Inflammatory macrophage treated with lipopolysaccharide for 4 hours (primary cell): Measurements from ENCODE around the gene FMO5.
"Not testable (repeated sequence)": the region's sequence is repeated elsewhere in the genome, so short reads cannot be mapped to it uniquely, and the experiment has no call there.

Experiments used
- DNase-seq: peaks from one replicate; pipeline ENCODE4 v3.0.0-alpha.2; 2020

The FMO5 gene

DNA sequence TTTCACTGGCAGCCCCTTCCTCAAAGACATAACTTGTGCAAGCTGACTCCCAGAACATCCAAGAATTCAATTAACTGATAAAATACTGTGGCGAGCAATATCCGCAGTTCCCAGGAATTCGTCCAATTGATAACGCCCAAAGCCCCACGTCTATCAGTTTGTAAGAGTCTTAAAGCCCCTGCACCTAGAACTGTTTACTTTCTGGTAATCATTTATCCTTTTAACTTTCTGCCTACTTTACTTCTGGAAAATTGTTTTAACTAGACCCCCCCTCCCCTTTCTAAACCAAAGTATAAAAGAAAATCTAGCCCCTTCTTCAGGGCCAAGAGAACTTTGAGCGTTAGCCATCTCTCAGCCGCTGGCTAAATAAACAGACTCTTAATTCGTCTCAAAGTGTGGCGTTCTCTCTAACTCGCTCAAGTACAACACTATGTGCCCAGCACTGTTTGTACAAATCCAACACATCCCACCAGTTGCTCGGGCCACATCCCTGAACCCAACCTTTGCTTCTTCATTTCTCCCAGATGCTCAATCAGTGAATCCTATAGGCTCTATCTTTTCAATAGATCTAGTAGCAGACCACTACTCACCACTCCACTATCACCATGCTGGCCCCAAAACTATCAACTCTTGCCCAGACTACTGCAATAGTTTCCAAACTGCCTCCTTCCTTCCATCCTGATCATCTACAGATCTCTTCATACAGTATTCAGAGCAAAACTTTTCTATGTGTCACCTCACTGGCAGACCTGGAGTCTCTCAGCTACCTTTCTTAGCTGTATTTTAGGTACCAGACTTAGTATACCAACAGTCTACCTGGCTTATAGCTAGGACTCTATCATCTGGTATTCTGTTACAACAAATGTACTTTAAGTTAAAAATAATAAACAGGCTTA, 14.0 kb upstream of the FMO5 start:
- DNase-seq = no peak

DNA sequence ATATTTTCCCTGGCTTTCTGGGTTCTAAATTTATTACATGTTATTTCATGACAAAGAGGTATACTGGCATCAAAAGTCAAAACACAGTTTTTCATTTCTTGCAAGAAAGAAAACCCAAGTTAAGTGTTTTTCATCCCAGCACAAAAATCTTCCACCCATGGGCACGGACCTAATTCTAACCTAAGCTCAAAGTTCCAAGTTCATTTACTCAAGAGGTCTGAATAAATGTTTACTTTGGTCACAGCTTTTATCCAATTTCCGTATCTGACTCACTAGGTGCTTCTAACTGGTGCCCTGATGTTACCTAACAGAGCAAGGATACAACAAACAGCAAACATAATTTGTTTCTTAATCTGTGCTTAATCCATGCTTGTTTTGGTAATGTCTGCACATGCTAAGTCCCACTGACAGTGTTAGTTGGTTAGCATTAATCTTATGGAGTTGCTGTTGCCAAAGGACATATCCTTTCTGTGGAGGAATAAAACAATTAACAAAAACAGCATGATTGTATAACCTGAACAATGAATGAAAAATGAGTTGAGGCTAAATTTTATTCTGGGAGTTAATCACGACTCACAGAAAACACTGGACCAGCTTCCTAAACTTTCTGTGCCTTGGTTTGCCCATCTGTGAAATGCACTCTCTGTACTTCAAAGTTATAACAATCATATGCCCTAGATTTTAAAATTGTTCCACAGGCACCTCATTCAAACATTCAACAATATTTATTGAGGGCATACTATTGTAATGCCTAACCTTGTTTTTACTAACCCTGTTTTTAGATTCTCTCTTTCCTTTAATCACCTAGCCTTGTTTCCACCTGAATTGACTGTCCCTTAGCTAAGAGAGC, 13.1 kb upstream of the FMO5 start:
- no peak for DNase-seq

DNA sequence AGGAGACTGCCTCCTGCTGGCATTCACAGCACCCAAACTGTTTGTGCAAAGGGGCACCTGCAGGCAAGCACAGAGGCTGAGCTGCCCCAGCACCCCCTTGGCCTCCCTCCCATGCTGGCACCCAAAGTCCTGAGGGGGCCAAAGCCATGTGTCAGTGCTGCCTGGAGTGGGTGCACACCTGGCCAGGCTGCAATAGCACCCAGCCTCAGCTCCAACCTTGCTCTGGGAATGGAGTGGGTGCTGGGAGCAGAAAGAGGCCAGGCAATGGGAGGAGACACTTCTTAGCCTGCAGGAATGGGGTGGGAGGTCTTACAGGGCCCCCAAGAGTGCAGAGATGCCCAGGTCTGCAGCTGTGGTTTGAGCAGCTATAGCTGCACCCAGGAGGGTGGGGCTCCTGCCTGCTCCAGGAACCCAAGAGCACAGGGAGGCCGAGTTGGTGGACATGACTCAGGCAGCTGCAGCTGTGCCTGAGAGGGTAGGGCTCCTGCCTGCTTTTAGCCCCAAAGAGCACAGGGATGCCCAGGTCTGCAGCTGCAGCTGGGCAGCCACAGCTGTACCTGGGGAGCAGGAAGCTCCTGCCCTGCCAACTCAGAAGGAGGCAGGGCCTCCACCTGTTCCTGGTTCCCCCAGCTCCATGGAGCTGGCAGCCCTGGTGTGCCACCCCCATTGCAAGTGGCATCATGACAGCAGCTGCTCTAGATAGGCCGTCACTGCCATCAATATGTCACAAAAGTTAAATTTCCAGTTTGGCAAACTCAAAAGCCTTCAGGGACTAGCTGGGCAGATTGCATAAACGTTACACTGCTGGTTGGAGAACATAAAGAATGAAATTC, 12.0 kb upstream of the FMO5 start:
- DNase-seq = no peak

DNA sequence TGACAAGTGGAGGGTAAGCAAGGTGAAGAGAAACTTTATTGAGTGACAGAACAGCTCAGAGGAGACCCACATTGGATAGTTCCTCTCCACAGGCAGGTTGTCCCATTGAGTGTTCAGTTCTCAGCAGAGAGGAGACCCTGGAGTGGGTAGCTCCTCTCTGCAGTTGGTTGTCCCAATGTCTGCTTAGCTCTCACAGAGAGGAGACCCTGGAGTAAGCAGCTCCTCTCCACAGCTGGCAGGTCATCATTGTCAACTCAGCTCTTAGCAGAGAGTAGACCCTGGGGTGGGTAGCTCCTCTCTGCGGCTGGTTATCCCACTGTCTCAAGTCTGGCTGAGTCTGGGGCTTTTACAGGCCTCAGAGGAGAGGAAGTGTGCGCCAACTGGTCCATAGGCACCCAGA, 11.3 kb upstream of the FMO5 start:
- DNase-seq = no peak

DNA sequence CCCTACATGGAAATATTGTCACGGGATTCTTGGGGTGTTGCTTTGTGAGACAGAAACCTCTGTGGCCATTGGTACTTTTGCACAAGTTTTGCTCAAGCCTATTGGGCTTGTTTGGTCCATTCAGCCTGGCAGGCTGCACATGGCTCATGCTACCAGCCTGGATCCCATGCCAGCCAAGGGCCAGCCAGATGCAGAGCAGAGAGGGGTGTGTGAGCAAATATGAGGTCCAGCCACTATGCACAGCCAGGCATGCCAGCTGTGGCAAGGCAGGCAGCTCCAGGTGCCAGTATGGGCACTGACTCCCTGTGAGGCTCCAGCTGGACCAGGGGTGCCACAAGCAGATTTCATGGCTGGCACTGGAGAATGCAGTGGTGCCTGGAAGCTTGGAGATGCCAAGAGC, 10.7 kb upstream of the FMO5 start:
- no peak for DNase-seq

DNA sequence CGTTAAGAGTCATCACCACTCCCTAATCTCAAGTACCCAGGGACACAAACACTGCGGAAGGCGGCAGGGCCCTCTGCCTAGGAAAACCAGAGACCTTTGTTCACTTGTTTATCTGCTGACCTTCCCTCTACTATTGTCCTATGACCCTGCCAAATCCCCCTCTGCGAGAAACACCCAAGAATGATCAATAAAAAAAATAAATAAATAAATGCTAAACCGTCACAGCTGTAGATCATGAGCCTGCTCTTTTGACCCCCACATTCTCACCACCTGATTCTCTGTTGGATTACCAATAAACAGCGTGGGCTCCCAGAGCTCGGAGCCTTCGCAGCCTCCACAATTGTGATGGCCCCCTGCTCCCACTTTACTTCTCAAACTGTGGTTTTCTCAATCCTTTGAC, 8.8 kb upstream of the FMO5 start:
- not testable (repeated sequence) for DNase-seq

DNA sequence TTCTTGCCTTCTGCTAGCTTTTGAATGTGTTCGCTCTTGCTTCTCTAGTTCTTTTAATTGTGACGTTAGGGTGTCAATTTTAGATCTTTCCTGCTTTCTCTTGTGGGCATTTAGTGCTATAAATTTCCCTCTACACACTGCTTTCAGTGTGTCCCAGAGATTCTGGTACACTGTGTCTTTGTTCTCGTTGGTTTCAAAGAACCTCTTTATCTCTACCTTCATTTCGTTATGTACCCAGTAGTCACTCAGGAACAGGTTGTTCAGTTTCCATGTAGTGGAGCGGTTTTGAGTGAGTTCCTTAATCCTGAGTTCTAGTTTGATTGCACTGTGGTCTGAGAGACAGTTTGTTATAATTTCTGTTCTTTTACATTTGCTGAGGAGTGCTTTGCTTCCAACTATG, 5.9 kb upstream of the FMO5 start:
- not testable (repeated sequence) for DNase-seq

DNA sequence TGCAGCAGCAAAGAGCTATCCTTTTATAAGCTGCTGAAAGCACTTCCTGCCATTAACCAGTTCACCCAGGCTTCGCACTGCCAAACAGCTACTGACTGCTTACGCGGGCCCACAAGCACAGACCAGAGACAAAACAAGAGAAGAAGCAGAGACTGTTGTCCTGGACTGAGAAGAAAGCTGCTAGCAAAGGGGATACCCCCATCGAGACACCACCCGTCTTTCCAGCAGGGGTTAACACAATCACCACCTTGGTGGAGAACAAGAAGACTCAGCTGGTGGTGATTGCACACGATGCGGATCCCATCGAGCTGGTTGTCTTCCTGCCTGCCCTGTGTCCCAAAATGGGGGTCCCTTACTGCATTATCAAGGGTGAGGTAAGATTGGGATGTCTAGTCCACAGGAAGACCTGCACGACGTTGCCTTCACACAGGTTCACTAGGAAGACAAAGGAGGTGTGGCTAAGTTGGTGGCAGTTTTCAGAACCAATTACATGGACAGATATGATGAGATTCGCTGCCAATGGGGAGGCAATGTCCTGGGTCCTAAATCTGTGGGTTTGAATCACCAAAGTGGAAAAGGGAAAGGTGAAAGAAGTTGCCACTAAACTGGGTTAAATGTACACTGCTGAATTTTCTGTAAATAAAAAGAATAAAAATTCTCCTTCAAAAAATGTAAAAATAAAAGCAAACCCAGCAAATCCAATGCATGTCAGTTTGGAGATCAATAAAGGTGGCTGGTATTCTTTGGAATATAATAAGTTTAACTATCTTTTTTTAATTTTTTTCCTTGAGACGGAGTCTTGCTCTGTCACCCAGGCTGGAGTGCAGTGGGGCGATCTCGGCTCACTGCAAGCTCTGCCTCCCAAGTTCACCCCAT, 1.2 kb downstream of the FMO5 start:
- no peak for DNase-seq

DNA sequence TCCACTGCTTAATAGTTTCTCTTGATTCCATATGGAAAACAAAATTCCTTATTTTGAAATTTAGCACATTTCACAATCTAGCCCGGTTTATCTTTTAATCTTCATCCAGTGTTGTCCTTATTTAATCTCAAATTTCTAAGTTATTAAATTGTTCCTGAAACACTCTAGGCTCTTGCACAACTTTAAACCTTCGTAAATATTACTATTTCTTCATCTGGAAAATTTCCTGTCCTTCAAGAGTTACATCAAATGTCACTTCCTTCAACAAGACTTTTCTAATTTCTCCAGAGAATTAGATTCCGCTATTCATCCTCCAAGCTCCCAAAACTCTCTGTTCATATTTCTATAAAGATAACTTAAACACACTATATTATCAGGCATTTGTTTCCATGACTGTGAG, 6.5 kb downstream of the FMO5 start:
- peak; percentile 82 for DNase-seq

DNA sequence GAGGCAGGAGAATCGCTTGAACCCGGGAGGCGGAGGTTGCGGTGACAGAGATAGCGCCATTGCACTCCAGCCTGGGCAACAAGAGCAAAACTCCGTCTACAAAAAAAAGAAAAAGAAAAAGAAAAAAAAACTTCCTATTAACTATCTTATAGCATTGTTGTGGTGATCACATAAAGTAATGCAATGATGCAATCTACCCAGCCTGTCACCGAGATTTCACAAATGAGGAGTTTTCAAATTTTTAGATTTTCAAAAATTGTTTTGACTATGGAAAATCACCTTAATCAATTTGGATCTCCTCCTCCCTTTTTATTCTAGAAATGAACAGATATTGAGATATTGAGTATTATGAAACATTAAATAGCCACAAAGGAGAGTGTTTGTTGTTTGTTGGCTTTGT, 8.0 kb downstream of the FMO5 start:
- peak; percentile 76 for DNase-seq

DNA sequence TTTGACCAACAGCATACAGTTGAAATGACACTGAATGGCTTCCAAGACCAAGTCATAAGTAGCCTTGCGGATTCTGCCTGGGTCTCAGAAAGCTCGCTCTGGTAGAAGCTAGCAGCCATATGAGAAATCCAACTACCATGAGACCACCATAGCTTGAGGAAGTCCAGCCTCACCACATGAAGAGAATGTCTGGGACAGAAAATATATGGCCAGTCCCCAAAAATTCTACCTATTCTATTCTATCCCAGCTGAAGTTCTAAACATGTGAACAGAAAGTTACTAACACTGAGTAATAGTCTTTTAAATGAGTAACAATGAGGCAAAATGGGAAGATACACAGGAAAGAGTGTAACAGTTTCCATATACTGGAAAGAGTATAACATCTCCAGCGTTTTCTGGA, 9.0 kb downstream of the FMO5 start:
- DNase-seq = peak; percentile 64

DNA sequence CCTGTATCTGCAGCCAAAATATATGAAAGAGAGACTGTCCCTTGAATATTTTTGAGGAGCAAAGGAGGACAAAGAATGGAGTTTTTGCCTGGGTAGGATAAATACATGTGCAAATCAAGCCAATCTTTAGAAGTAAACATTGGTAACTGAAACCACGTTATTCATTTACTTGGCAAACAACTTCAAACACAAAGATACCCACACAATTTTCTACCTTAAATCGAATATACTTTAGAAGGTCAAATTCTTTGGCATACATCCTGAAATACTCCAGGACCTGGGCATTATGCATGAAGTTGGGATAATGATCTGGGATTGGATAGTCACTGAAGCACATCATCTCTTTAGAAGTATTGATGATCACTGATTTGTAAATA, 9.6 kb downstream of the FMO5 start:
- DNase-seq = no peak

DNA sequence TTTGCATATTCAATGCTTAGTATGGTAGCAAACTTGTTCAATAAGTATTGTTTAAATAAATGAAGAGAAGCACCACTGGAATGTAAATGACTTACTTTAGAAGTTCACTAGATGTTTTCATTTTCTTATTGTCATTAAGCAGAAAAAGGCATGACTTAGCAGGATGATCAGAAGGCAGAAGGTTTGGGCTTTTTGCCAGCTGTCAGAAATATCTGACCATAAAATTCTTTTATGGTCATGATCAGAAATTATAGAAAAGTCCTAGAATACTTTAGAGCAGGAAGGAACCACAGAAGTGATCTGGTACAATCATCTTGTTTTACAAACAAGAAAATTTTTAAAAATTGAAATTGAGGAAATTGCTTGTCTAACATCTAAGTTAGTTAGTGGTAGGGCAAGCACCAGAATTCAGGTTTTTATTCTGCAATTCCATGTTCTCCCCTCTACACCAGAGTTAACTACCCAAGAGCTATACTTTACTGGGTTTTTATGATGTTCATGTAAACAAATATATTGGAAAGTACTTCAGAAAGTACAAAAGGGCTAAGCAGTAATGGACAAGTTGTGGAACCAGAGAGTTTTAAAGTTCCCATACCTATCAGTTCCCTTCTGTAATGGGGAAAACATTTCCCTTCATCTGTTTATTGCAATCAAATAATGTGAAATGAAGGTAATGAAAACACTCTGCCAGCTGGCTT, 10.1 kb downstream of the FMO5 start:
- DNase-seq = no peak

DNA sequence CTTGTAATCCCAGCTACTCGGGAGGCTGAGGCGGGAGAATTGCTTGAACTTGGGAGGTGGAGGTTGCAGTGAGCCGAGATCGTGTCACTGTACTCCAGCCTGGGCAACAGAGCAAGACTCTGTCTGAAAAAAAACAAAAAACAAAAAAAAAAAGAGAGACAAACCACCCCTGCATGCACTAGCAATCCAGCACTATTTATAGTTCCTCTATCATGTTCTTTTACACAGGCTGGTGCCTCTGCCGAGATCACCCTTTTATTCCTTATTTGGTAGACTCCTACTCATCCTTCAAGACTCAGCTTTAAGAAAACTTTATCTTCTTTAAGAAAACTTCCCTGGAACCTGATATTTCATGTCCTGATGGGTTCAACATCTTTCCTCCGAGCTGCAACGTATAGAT, 10.8 kb downstream of the FMO5 start:
- DNase-seq = peak; percentile 24

DNA sequence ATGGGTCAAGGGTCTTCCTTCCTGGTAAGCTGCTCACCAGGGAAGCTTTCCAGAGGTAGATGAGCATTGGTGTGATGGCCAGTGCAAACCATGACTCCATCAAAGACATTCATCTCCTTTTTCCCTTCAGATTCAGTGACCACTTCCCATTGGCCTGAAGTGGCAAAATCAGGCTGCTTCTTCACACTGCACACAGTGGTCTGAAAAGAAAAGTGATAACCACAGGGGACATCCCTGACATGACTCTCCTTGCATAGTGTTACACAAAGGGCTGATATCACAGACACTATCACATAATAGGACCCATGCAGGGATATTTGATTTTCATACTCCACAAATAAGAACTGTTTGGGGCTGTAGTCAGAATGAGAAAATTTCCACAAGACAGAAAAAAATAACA, 11.9 kb downstream of the FMO5 start:
- peak; percentile 11 for DNase-seq

DNA sequence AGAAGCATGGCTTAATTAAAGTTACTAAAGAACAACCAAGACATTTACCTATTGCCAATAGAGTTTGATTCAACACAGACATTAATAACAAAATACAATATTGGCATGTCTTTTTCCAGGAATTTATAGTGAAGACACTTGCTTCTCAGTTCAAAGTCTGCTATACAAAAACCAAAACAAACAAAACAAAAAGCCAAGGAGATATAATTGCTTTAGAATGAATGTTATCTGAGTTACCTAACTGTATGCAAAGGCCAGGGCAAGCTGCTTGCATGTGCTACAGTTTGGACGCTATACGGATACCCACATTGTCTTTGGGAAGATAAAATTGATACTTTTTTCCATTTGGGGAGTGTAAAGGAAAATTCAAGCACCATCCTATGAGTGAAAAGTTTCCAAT, 13.6 kb downstream of the FMO5 start:
- no peak for DNase-seq

DNA sequence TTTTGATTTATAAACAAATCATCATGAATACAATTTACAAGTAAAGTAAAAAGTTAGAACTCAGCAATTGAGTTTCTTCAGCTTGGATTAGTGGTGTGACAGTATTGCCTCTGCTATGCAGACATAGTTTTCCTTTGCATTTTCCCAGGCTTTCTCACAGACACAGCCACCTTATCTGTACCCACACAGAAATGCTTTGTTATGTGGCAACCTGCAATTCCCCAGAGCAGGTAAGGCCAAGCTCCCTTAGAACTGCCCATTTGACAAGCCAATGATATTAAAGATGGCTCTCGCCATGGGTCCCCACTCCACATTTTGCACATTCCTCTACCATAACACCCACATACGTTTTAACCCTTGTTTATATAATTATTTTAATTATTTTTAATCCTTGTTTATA, 14.2 kb downstream of the FMO5 start:
- no peak for DNase-seq

DNA sequence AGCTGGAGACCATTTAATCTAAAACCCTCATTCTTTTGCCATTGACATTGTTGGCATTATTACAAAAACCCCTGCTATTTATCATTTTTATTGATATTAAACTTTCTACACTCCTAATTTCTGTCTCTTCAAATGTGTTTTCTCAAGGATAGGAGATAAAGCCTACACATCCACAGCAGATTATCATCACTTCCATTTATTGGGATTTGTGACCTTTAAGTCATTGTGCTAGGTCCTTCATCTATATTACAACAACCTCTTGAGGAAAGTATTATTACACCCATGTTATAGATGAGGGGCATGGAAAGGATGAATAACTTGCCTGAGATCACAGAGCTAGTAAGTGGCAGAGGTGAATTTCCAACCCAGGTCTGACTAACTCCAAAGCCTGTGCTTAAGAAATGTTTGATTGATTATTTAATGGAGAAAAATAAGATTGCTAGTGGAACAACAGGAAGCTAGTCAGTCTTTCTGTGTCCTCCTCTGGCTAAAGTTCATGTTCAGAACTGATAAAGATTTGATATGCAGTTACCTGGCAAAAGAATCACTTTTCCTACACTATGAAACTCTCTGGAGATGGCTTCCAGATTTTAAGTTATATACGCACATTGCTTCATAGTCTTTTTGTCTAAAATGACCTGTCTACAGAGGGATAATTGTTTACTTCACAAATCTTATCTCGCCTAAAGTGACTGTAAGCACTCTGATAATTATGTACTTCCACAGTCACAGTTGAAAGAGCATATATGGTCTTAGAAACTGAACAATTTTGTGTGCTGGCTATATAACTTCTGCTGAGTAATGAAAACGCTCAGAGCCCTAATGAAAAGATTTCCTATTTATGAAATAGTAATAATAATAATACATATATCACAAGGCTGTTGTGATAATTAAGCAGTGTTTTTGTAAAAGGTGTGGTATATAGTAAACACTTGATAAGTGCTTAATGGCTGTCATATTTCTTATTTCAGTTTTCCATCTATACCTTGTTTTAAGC, 15.0 kb downstream of the FMO5 start:
- no peak for DNase-seq

DNA sequence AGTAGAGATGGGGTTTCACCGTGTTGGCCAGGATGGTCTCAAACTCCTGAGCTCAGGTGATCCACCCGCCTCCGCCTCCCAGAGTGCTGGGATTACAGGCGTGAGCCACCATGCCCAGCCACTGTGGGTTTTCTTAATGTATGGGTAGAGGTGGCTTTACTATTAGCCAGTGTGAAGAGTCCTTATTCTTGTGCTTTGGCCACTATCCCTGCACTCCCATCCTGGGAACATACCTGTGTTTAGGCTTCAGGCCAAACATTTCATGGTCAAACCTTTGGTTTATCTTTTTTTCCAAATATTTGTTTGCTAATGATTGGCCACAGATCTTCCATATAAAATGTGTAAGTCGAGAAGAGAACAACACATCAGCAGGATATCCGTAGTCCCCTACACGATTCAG, 16.5 kb downstream of the FMO5 start:
- no peak for DNase-seq

DNA sequence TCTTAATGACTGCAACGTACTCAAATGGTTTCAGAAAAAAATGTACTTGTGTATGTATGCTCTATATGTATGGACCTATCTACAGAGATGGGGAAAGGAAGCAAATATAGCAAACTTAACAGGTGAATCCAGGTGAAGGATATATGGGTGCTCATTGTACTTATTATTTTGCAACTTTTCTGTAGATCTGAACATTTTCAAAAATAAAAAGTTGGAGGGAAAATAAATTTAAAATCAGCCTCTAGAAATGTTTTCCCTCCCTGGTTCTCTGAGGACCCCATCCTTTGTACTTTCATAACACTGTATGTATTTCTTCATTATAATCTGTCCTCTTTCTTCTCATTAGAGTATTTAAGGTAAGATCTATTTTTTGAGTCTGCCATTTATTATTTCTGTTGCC, 17.9 kb downstream of the FMO5 start:
- no peak for DNase-seq
